ENCODE results near the gene AKAIN1. TPM values are rescaled to one million over a fixed set of nuclear protein-coding genes. Genes with fewer than 3 reads are reported as not detected.

Gene AKAIN1
- total and polyA plus RNA-seq, 2 of the 8 experiments (the other 6 are each of a cell fraction or from before 2014, with no cell fraction given): not detected

DNA sequence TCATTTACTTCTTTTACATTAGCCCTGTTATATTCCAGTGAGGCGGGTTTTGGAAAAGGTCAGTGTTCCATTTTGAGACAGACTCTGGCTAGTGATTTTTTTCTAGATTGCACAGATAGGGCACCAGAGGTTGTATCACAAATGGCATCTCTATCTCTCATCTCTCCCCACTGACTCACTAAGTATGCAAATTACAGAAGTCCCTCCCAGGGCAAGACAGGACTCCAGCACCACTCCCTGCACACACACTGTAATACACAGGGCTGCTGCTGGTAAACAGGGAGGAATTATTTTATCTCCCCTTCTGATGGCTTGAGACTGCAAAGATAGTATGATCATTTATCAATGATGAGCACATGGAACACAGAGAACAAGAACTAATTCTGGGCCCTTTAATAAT, 46.2 kb downstream of the AKAIN1 start:
- no peak overlapping the region for H3K9ac ChIP-seq (replicated peaks in 1 of 4; ENCODE audit: extremely low read depth in 1 of 4, low read depth in 3 of 4, low read length in 3 of 4)
- no peaks in the 10 kb centered on the region for H4K20me1 ChIP-seq (replicated peaks in 1 of 2; ENCODE audit: control insufficient read depth in 1 of 2, insufficient read depth in 2 of 2, low read length in 2 of 2)
- no peak overlapping the region for H3K56ac ChIP-seq (replicated peaks; ENCODE audit: insufficient read length, low read depth, low read length)
- H4K91ac ChIP-seq (replicated peaks; ENCODE audit: insufficient read length, low read length): no peak overlapping the region
- H4K8ac ChIP-seq (ENCODE audit: extremely low read depth, insufficient read depth, low read length): no peak overlapping the region
- H3K79me1 ChIP-seq (ENCODE audit: low read depth, low read length): no peaks in the 10 kb centered on the region
- no peak overlapping the region for H2BK120ac ChIP-seq (replicated peaks; ENCODE audit: low read depth, low read length)
- H3K27me3 ChIP-seq (replicated peaks in 1 of 4; ENCODE audit: control insufficient read depth in 3 of 4, extremely low read depth in 1 of 4, insufficient read depth in 3 of 4, low read length in 3 of 4): no peaks in the 10 kb centered on the region
- H3K4ac ChIP-seq (replicated peaks; ENCODE audit: insufficient read length, low read depth, low read length): no peak overlapping the region
- no peak overlapping the region for H3K23ac ChIP-seq (ENCODE audit: insufficient read length)
- POLR2A ChIA-PET (ENCODE audit: partially characterized antibody): no interaction called here
- no peaks in the 10 kb centered on the region for H3K9me3 ChIP-seq (ENCODE audit: insufficient read depth in 2 of 2, low read depth in 1 of 2, low read length in 1 of 2)
- no peak overlapping the region for H3K18ac ChIP-seq (ENCODE audit: extremely low read depth, low read length)
- no peak overlapping the region for H2BK20ac ChIP-seq (ENCODE audit: low read length)
- H3K27ac ChIP-seq (ENCODE audit: low read depth, low read length): no peak overlapping the region
- H2AK5ac ChIP-seq (ENCODE audit: low read depth, low read length): no peak overlapping the region
- no peak for DNase-seq (ENCODE audit: low read depth in 1 of 2, low spot score in 2 of 2)
- H3K4me3 ChIP-seq (ENCODE audit: extremely low read depth in 1 of 4, insufficient read depth in 2 of 4, low read depth in 3 of 4, low read length in 4 of 4): no peak overlapping the region
- H3K4me2 ChIP-seq (ENCODE audit: insufficient read depth in 1 of 2, low read depth in 2 of 2, low read length in 2 of 2): no peak overlapping the region
- H2AFZ ChIP-seq (ENCODE audit: low read length): no peak overlapping the region
- no peak overlapping the region for H3K14ac ChIP-seq (ENCODE audit: insufficient read length)
- no peaks in the 10 kb centered on the region for H3K36me3 ChIP-seq (ENCODE audit: control insufficient read depth in 2 of 4, insufficient read depth in 4 of 4, low read length in 3 of 4)
- no peaks in the 10 kb centered on the region for H3K23me2 ChIP-seq (ENCODE audit: low read depth, low read length)
- no peak overlapping the region for H2BK12ac ChIP-seq (ENCODE audit: low read depth, low read length)
- CTCF ChIA-PET (ENCODE audit: partially characterized antibody): interaction anchor here (0.9 kb wide), 1 partner anchor 13 kb away, joined by 3 read pairs; no protein-coding TSS in a partner anchor
- no peaks in the 10 kb centered on the region for H3K79me2 ChIP-seq (ENCODE audit: control insufficient read depth in 1 of 2, insufficient read depth in 2 of 2, low read length in 2 of 2)
- H2BK15ac ChIP-seq (ENCODE audit: low read length): no peak overlapping the region
- FAIRE-seq: no peak
- no peak overlapping the region for H4K5ac ChIP-seq (ENCODE audit: insufficient read length, low read depth, low read length)
- peaks cover 0 to 10% (median 7%) of the 10 kb centered on the region in 4 experiments; a peak in 6 of 7 replicates for H3K4me1 ChIP-seq (replicated peaks in 1 of 4; ENCODE audit: control insufficient read depth in 3 of 4, insufficient read depth in 4 of 4, low read length in 3 of 4)
- no peak overlapping the region for H2BK5ac ChIP-seq (ENCODE audit: low read depth, low read length)
- 85% methylated on average over 1 of the region's 1 CpG; no CpG with 5 or more reads in 1 of the 2 experiments for WGBS, 2 experiments (ENCODE audit: extremely low coverage in 1 of 2, insufficient coverage in 1 of 2, insufficient read length in 1 of 2, insufficient replicate concordance in 2 of 2, low coverage in 1 of 2, low lambda C conversion rate in 2 of 2, missing lambda C conversion rate in 1 of 2)
- no peak for TF ChIP-seq CBX5 (IDR thresholded peaks at IDR 0.05; ENCODE audit: low read depth, low read length)
- no peak for TF ChIP-seq GABPA (IDR thresholded peaks at IDR 0.05; ENCODE audit: borderline replicate concordance, insufficient read depth, low read length)
- TF ChIP-seq TCF12 (IDR thresholded peaks at IDR 0.05; ENCODE audit: low read depth, low read length): no peak
- no peak for TF ChIP-seq GTF2F1 (IDR thresholded peaks at IDR 0.05; ENCODE audit: borderline replicate concordance, low read depth, low read length)
- TF ChIP-seq SRF (IDR thresholded peaks at IDR 0.05; ENCODE audit: low read depth, low read length): no peak
- TF ChIP-seq YY1 (IDR thresholded peaks at IDR 0.05; ENCODE audit: low read depth, low read length): no peak
- no peak for TF ChIP-seq RFX5 (IDR thresholded peaks at IDR 0.05; ENCODE audit: borderline replicate concordance, low read depth, low read length)
- no peak for TF ChIP-seq ZNF274 (IDR thresholded peaks at IDR 0.05; ENCODE audit: borderline replicate concordance, extremely low read depth, low read length)
- TF ChIP-seq CHD1 (IDR thresholded peaks at IDR 0.05; ENCODE audit: low read depth, low read length): no peak
- TF ChIP-seq KDM1A (IDR thresholded peaks at IDR 0.05; ENCODE audit: borderline replicate concordance, low read length): no peak
- TF ChIP-seq, protein P1, sequence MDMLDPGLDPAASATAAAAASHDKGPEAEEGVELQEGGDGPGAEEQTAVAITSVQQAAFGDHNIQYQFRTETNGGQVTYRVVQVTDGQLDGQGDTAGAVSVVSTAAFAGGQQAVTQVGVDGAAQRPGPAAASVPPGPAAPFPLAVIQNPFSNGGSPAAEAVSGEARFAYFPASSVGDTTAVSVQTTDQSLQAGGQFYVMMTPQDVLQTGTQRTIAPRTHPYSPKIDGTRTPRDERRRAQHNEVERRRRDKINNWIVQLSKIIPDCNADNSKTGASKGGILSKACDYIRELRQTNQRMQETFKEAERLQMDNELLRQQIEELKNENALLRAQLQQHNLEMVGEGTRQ (IDR thresholded peaks at IDR 0.05; ENCODE audit: low read length): no peak
- no peak for TF ChIP-seq RAD21 (IDR thresholded peaks at IDR 0.05 in 1 of 2, conservative IDR thresholded peaks at IDR 0.05 in 1 of 2; ENCODE audit: low read depth in 2 of 2, low read length in 2 of 2)
- no peak for TF ChIP-seq ASH2L (IDR thresholded peaks at IDR 0.05; ENCODE audit: low read length)
- TF ChIP-seq JUND (IDR thresholded peaks at IDR 0.05; ENCODE audit: low read length): no peak
